HG02938 (cell line): Measurements from ENCODE around the gene THSD4.

Experiments used
- ATAC-seq: cut with Tn5 transposase; IDR thresholded peaks from one replicate; pipeline ENCODE4 v1.9.1; 2021; ENCODE audit warnings: mild to moderate bottlenecking, moderate library complexity; ENCODE audit not compliant: unreplicated experiment

The THSD4 gene

DNA sequence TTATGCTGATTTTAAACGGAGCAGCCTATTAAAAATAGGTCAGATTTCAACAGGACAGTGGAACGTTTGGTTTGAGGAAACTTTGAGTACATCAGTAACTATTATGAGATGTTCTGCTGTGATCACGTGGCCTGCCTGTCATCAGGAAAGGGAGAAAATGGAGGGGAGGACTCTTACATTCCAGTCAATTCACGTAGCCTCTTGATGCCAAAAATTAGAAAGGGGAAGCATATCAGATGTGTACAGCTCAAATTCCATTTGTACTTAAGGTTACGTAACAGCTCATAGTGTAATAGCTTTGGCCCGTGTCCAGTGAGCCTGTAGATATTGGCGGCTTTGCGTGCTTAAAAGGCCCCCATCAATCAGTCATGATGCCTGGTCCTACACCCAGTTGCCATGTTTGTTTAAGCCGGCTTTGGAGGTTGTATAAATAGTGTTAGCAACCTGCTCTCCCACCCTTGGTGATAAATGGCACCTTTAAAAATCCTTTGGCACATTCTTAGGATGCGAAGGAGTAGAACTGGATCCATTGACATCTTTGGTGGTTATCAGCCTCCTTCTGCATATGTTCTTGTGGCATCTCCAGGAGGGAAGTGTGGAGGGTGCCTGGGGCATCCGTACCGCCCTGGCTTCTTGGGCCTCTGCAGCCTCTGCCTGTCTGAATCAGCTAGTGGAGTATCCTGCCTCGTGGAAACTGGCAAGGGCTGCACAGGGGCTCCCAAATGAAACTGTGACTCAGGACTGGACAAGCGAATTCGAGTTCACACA is 163.9 kb downstream of the THSD4 start:
- no peak for ATAC-seq

DNA sequence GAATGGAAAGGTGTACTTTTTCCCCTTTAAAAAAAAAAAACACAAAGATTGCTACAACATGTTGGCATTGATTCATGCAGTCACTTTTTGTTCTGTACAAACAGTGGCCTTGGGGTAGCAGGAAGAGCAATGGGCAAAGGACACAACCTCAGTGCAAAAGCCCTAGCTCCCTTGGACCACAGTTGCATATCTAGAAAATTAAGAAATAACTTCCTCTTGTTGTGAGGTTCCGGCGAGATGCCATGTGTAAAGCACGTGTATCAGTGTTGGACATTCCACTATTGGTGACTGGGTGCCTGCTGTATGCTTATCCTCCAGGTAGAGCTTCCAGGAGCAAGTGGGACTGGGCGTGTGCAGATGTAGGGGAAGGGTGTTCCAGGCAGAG is 164.5 kb downstream of the THSD4 start:
- no peak for ATAC-seq

- no peak for ATAC-seq
These were observed 164.9 kb downstream of the THSD4 start for GRCh38 chr15:71280206-71280605.

- ATAC-seq, result no peak
These were observed 166.0 kb downstream of the THSD4 start for GRCh38 chr15:71281256-71281655.

DNA sequence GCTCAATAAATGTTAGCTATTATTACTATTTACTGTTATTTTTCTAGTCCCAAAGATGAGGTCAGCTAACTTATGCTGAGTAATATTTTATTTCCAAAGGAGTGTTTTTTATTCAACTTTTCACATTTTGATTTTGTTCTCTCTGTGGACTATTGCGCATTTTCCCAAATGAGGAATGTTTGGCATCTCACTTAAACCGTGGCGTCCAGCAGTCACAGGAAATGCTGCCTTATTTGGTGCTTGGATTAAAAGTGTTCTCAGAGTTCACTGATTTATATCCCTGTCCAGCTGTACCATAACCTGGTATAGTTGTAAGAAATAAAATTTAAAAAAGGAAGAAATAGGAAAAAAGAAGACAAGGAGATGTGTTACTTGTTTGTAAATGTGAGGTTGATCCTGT is 166.8 kb downstream of the THSD4 start:
- no peak for ATAC-seq

DNA sequence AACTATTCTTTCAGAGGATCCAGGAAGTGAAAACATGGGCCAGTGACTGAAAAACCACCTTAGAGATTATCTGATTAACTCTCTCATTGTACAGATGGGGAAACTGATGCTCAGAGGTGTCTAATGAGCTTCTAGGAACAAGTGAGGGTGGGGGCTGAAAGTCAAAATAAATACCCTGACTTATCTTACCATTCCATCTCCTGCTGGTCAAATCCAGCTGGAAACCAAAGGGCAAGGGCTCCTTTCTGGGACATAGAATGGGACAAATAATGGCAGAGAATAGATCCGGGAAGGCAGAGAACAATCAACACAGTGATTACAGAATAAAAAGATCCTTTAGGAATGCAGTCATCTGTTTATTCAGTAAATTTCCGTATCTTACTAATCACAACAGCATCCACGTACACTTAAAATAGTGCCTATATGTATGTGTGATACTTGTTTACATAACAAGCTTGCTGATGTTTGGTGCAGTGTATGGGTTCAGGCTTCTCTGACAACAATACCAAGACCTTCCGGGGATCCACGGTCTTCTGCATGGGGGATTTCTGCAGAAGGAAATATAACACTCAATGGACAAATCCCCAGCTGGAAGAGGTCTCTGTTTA is 173.2 kb downstream of the THSD4 start:
- no peak for ATAC-seq

- no peak for ATAC-seq
These were observed 174.7 kb downstream of the THSD4 start for GRCh38 chr15:71290002-71290401.

DNA sequence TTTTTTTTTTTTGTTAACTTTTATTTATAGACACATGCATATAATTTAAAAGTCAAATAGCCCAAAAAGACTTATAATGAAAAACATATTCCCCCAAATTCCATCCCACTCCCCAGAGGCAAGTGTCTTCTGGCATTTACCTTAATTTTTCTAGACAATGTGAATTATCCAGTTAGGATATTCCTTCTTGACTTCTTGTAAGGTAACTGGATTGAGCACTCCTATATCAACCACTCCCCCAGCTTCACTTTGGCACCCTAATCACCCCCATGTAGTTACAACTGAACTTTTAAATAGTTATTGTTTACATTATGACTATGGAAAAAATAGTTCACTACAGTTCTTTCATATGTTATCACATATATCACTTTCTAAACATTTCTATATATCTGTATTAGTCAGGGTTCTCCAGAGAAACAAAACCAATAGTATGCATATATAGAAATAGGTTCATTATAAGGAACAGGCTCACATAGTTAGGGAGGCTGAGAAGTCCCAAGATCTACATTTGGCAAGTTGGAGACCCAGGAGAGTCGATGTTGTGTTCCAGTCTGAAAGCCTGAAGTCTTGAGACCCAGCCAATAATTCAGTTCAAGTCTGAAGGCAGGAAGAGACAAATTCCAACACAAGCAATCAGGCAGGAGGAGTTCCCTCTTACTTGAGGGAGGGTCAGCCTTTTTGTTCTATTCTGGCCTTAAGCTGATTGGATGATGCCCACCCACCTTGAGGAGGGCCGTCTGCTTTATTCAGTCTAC is 175.8 kb downstream of the THSD4 start:
- no peak for ATAC-seq

DNA sequence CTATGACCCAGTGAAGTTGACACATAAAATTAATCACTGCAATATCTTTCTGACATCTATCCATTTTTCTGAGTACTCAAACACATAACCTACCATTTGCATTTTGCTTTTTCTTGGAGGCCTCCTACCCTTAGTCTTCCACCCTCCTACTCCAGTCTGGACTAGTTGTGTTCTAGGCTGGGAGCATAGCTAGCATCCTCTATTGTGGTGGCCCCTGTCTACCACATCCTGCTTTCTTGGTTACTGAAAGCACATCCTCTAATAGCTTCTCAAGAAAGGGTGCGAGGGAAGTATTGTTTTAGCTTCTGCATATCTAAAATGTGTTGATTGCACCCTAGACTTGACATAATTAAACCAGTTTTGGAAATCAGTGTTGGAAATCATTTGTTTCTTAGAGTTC is 176.5 kb downstream of the THSD4 start:
- ATAC-seq, result no peak

- ATAC-seq, result no peak
These were observed 178.5 kb downstream of the THSD4 start for GRCh38 chr15:71293723-71294122.

- no peak for ATAC-seq
These were observed 179.1 kb downstream of the THSD4 start for GRCh38 chr15:71294251-71294910.

GRCh38 chr15:71294911-71295602 is 179.8 kb downstream of the THSD4 start:
- ATAC-seq, result no peak

GRCh38 chr15:71295603-71296314 is 180.5 kb downstream of the THSD4 start:
- no peak for ATAC-seq

DNA sequence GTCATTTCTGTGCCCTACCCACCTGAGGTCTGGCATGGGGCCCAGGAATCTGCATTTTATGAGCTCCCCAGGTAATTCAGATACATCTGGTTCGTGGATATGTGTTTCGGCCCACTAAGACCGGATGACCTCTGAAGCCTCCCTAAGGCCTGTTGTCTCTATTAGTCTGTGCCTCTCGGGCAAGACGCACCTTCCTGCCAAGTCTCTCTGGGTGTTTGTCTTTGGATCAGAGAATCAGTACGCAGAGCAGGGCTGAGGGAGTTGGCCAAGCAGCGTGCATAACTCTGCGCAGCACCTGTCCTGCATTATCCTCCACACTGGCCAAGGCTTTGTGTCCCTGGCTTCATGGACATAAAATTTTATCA is 181.0 kb downstream of the THSD4 start:
- ATAC-seq, result no peak

DNA sequence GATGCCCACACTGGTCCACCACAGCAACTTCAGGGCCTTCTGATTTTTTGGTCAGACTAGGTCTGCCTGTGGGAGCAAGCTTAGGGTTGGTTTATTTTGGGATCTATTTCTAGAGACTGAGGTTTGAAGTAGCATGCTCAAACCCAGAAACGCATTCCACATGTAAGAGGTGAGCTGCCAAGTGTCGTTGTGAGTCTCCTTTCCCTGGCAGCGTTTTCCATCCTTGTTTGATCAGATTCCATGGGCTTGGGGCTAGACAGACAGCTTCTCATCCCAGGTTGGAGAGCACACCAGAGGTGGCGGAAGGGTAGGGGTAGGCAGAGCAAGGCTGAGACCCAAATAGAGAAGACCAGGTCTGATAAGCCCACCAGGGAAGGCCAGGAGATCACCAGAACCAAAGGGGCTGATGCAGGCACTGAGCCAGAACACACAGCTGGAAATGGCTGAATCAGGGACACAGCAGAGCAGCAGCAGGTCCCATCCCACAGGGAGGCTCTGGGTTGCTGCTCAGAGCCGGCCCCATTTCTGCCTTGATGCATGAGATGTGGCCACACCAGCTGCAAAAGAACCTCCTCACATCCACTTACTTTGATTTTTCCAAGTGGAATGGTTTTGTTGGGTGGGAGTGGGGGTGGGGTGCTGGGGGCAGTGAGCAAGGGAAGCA is 186.8 kb downstream of the THSD4 start:
- ATAC-seq, result no peak

- ATAC-seq, result no peak
These were observed 187.7 kb downstream of the THSD4 start for GRCh38 chr15:71302861-71303410.

GRCh38 chr15:71303977-71304376 is 188.7 kb downstream of the THSD4 start:
- ATAC-seq, result no peak

GRCh38 chr15:71304681-71305080 is 189.4 kb downstream of the THSD4 start:
- ATAC-seq, result no peak

GRCh38 chr15:71306538-71306937 is 191.3 kb downstream of the THSD4 start:
- no peak for ATAC-seq
